IMR-90 (cell line): ENCODE data around the gene ACTA2. TPM values are rescaled to one million over a fixed set of nuclear protein-coding genes. Genes with fewer than 3 reads are reported as not detected.

Source experiments
- ATAC-seq: fragments of 200-7000 bp; cut with Tn5 transposase; 2 replicates; pipeline ENCODE4 v1.9.1; 2020; ENCODE audit warnings: low read depth, mild to moderate bottlenecking, moderate library complexity
- BruUV-seq: library from RNA; stranded (reverse); fragments of 400-500 nt; replicated peaks from 2 replicates; lab custom pipeline; 2021; lab: Mats Ljungman, UMichigan
- CTCF ChIA-PET: fragments of 300-600 bp; formaldehyde crosslinking; extraction: SDS; loops from one replicate; lab custom pipeline; 2021; ENCODE audit warnings: antibody characterized with exemption; lab: Yijun Ruan, JAX
- POLR2A ChIA-PET: fragments of 300-600 bp; sonication (Branson Sonifier 250); formaldehyde crosslinking; loops from one replicate; lab custom pipeline; 2022; ENCODE audit warnings: antibody characterized with exemption; ENCODE audit not compliant: unreplicated experiment; lab: Charles Lee
- DNase-seq: peaks from one replicate; pipeline ENCODE4 v3.0.0; 2013
- H2AFZ ChIP-seq: replicated peaks from 2 replicates; pipeline ENCODE3; 2013; ENCODE audit warnings: low read length, mild to moderate bottlenecking; ENCODE audit not compliant: poor library complexity
- H2AK5ac ChIP-seq: 2 replicates; pipeline ENCODE4 v1.6.1; 2013; ENCODE audit warnings: low read depth, low read length, inconsistent platforms
- H2AK9ac ChIP-seq: replicated peaks from 2 replicates; pipeline ENCODE3; 2013; ENCODE audit warnings: mild to moderate bottlenecking, low read depth, low read length, moderate library complexity; ENCODE audit not compliant: poor library complexity
- H2BK120ac ChIP-seq: 2 replicates; pipeline ENCODE4 v1.6.1; 2013; ENCODE audit warnings: low read depth, low read length, inconsistent platforms
- H2BK15ac ChIP-seq: 3 replicates; pipeline ENCODE4 v1.6.1; 2013; ENCODE audit warnings: low read depth, low read length, inconsistent platforms
- H2BK20ac ChIP-seq: 2 replicates; pipeline ENCODE4 v1.6.1; 2013; ENCODE audit warnings: low read depth, mild to moderate bottlenecking, inconsistent platforms, low read length, moderate library complexity
- H2BK5ac ChIP-seq: 2 replicates; pipeline ENCODE4 v1.6.1; 2013; ENCODE audit warnings: mild to moderate bottlenecking, low read depth, low read length, inconsistent platforms; ENCODE audit not compliant: poor library complexity, severe bottlenecking
- H3K14ac ChIP-seq: replicated peaks from 2 replicates; pipeline ENCODE4 v1.6.1; 2013; ENCODE audit warnings: low read depth, low read length, inconsistent platforms
- H3K18ac ChIP-seq: 2 replicates; pipeline ENCODE4 v1.6.1; 2013; ENCODE audit warnings: low read depth, low read length, control low read depth
- H3K23ac ChIP-seq: 2 replicates; pipeline ENCODE4 v1.6.1; 2013; ENCODE audit warnings: low read depth, low read length, inconsistent platforms
- H3K27ac ChIP-seq: 2 replicates; pipeline ENCODE4 v1.5.1; 2013; ENCODE audit warnings: mild to moderate bottlenecking, control low read depth, low read length; ENCODE audit not compliant: insufficient read depth
- H3K27me3 ChIP-seq: 2 replicates; pipeline ENCODE4 v1.6.1; 2013; ENCODE audit warnings: low read length; ENCODE audit not compliant: control insufficient read depth, insufficient read depth
- H3K36me3 ChIP-seq: 2 replicates; pipeline ENCODE4 v1.6.1; 2013; ENCODE audit warnings: low read length, mixed read lengths; ENCODE audit not compliant: control insufficient read depth, insufficient read depth
- H3K4ac ChIP-seq: 2 replicates; pipeline ENCODE4 v1.6.1; 2013; ENCODE audit warnings: low read depth, low read length, inconsistent platforms
- H3K4me1 ChIP-seq: 2 replicates; pipeline ENCODE4 v1.6.1; 2013; ENCODE audit warnings: low read length, mixed read lengths; ENCODE audit not compliant: control insufficient read depth, insufficient read depth
- H3K4me2 ChIP-seq: 2 replicates; pipeline ENCODE4 v1.6.1; 2013; ENCODE audit warnings: low read depth, mild to moderate bottlenecking, control low read depth, low read length, moderate library complexity
- H3K4me3 ChIP-seq: 2 replicates; pipeline ENCODE4 v1.5.1; 2013; ENCODE audit warnings: low read depth, mild to moderate bottlenecking, control low read depth, low read length, moderate library complexity; ENCODE audit not compliant: insufficient read depth
- H3K56ac ChIP-seq: 2 replicates; pipeline ENCODE4 v1.6.1; 2013; ENCODE audit warnings: low read length, inconsistent platforms; ENCODE audit not compliant: insufficient read depth; ENCODE audit errors: extremely low read depth
- H3K79me1 ChIP-seq, 2 experiments: 2 replicates each; pipeline ENCODE4 v1.6.1; 2013; ENCODE audit warnings: low read length in 2 of 2, inconsistent platforms in 1 of 2, low read depth in 1 of 2
- H3K9ac ChIP-seq: 2 replicates; pipeline ENCODE4 v1.6.1; 2013; ENCODE audit warnings: low read depth, low read length, control low read depth
- H3K9me1 ChIP-seq: 2 replicates; pipeline ENCODE4 v1.6.1; 2013; ENCODE audit warnings: low read length, inconsistent platforms; ENCODE audit not compliant: insufficient read depth
- H3K9me3 ChIP-seq: 2 replicates; pipeline ENCODE4 v1.6.1; 2013; ENCODE audit warnings: low read length; ENCODE audit not compliant: control insufficient read depth, insufficient read depth
- H4K20me1 ChIP-seq: 2 replicates; pipeline ENCODE4 v1.6.1; 2013; ENCODE audit warnings: low read length, inconsistent platforms; ENCODE audit not compliant: insufficient read depth
- H4K5ac ChIP-seq: 2 replicates; pipeline ENCODE4 v1.6.1; 2013; ENCODE audit warnings: mild to moderate bottlenecking, low read depth, low read length, control low read depth
- H4K8ac ChIP-seq, 2 experiments: 2 replicates each; pipeline ENCODE4 v1.6.1; 2013; ENCODE audit warnings: low read depth in 2 of 2, low read length in 2 of 2, control low read depth in 1 of 2, inconsistent platforms in 1 of 2
- H4K91ac ChIP-seq: 2 replicates; pipeline ENCODE4 v1.6.1; 2013; ENCODE audit warnings: low read depth, low read length, inconsistent platforms; ENCODE audit not compliant: insufficient read depth
- BHLHE40 ChIP-seq: fragments of 150-350 bp; IDR thresholded peaks from 2 replicates; pipeline ENCODE4 v1.6.1; 2016; ENCODE audit warnings: mild to moderate bottlenecking, low read depth, low read length
- CEBPB ChIP-seq: IDR thresholded peaks from 2 replicates; pipeline ENCODE4 v1.6.1; 2012; ENCODE audit warnings: low read depth, low read length, improper control_type of control experiment
- FOS ChIP-seq: fragments of 150-350 bp; IDR thresholded peaks from 2 replicates; pipeline ENCODE4 v1.6.1; 2016; ENCODE audit warnings: low read depth, low read length
- MAFK ChIP-seq: IDR thresholded peaks from 2 replicates; pipeline ENCODE4 v1.6.1; 2012; ENCODE audit warnings: low read depth, low read length, improper control_type of control experiment
- MXI1 ChIP-seq: IDR thresholded peaks from 2 replicates; pipeline ENCODE4 v1.6.1; 2012; ENCODE audit warnings: low read depth, mild to moderate bottlenecking, low read length, moderate library complexity, borderline replicate concordance
- POLR2A ChIP-seq: IDR thresholded peaks from 2 replicates; pipeline ENCODE4 v1.6.1; 2012; ENCODE audit warnings: mild to moderate bottlenecking, low read depth, low read length
- RAD21 ChIP-seq: IDR thresholded peaks from 2 replicates; pipeline ENCODE4 v1.6.1; 2012; ENCODE audit warnings: low read length, improper control_type of control experiment
- RCOR1 ChIP-seq: IDR thresholded peaks from 2 replicates; pipeline ENCODE4 v1.6.1; 2012; ENCODE audit warnings: mild to moderate bottlenecking, low read length, improper control_type of control experiment; ENCODE audit not compliant: insufficient replicate concordance
- RFX5 ChIP-seq: IDR thresholded peaks from 2 replicates; pipeline ENCODE4 v1.8.0; 2012; ENCODE audit warnings: low read depth, mild to moderate bottlenecking, low read length, moderate library complexity
- SMC3 ChIP-seq: fragments of 150-350 bp; IDR thresholded peaks from 2 replicates; pipeline ENCODE4 v1.6.1; 2016; ENCODE audit warnings: low read depth, mild to moderate bottlenecking, antibody characterized with exemption, low read length, moderate library complexity
- WGBS, 2 experiments: methylation state at CpG; one replicate each; pipeline versions ENCODE4 v1.1.5 to v1.1.7; 2013; ENCODE audit warnings: missing lambda C conversion rate in 2 of 2; ENCODE audit not compliant: insufficient read length in 1 of 2; ENCODE audit errors: extremely low coverage in 2 of 2; 5-methylcytosine and 5-hydroxymethylcytosine counted together
- dilution Hi-C: fragments of 300-500 bp; cut with HindIII; formaldehyde crosslinking; loops from one replicate; pipeline ENCODE4 v1.14.3; 2018; ENCODE audit warnings: low sequenced_read_pairs; ENCODE audit not compliant: unreplicated experiment
- in situ Hi-C: fragments of 300-500 bp; cut with MboI; formaldehyde crosslinking; loops from 3 replicates; pipeline ENCODE4 v1.14.3; 2019; ENCODE audit warnings: low sequenced_read_pairs, inconsistent platforms, mixed read lengths
- intact Hi-C: fragments of 100-400 bp; cut with micrococcal nuclease; formaldehyde crosslinking; loops from 2 replicates; pipeline ENCODE4 v1.10.0; 2022
- polyA plus RNA-seq, 3 experiments: library from polyadenylated mRNA; depleted of rRNA; stranded (reverse); fragments of >200 nt; gene quantifications; 2 replicates each; pipeline ENCODE4 v1.2.3, GENCODE V29; 2012; ENCODE audit warnings: low replicate concordance in 1 of 3
- total RNA-seq: library from RNA; depleted of rRNA; stranded (reverse); fragments of >200 nt; gene quantifications from 2 replicates; pipeline ENCODE4 v1.2.3, GENCODE V29; 2012

ACTA2 gene
- total and polyA plus RNA-seq, 2 of the 4 experiments (the other 2 are of a cell fraction) = 978 to 1,235 TPM

DNA sequence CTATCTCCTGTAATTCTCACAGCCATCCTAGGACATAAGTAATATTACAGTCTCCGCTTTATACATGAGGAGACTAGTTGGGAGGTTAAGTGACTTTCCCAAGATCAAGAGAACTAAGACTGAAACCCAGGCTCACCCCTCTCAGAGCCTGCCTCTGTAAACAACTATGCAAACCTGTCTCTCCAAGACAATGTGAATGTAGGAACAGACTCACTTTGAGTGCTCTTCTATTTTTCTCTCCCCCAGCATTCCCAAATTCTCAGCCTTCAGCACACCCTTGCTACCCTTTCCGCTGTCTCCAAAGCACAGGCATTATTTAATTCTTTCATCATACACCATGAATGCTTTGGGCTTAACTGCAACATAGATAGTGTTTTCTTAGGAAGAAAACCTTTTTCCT lies 13.6 kb downstream of the ACTA2 start:
- H3K18ac ChIP-seq = no peak overlapping the region
- H4K91ac ChIP-seq = no peak overlapping the region
- no peaks in the 10 kb centered on the region for H3K9me3 ChIP-seq
- H3K4me1 ChIP-seq = no peaks in the 10 kb centered on the region
- H3K4me3 ChIP-seq = no peak overlapping the region
- H2BK20ac ChIP-seq = no peak overlapping the region
- peaks cover 69% of the 10 kb centered on the region for H3K36me3 ChIP-seq
- no peak overlapping the region for H3K14ac ChIP-seq
- ChIA-PET POLR2A (no interaction called here), CTCF (no interaction called here)
- peaks cover 13 to 41% of the 10 kb centered on the region in 2 experiments; a peak in 3 of 4 replicates for H3K79me1 ChIP-seq
- peaks cover 33% of the 10 kb centered on the region for H4K20me1 ChIP-seq
- H2AK9ac ChIP-seq = no peak overlapping the region
- no peak overlapping the region for H3K56ac ChIP-seq
- dilution Hi-C loops (no loop called here), in situ Hi-C loops (loop anchor here (5.0 kb wide), 1 partner anchor 102 kb away; no protein-coding TSS in a partner anchor), intact Hi-C loops (no loop called here)
- no peak overlapping the region for H2BK15ac ChIP-seq
- TF ChIP-seq RFX5 (no peak), MAFK (no peak), FOS (no peak), RAD21 (no peak), POLR2A (no peak), CEBPB (no peak), BHLHE40 (no peak), SMC3 (no peak), RCOR1 (no peak), MXI1 (no peak)
- no peak overlapping the region for H2BK5ac ChIP-seq
- no peak for ATAC-seq
- no peak for DNase-seq
- H3K9ac ChIP-seq = no peak overlapping the region
- peaks cover 3% of the 10 kb centered on the region; the same call in 1 of the 2 replicates for H3K9me1 ChIP-seq
- H4K5ac ChIP-seq = no peak overlapping the region
- WGBS, 2 experiments = no CpG with 5 or more reads among the region's 2 CpGs
- H2AK5ac ChIP-seq = no peak overlapping the region
- no peak overlapping the region for H4K8ac ChIP-seq
- BruUV-seq = no TSS peak
- no peaks in the 10 kb centered on the region for H3K27me3 ChIP-seq
- no peak overlapping the region for H3K4ac ChIP-seq
- H3K27ac ChIP-seq = no peak overlapping the region
- no peak overlapping the region for H2AFZ ChIP-seq
- H2BK120ac ChIP-seq = no peak overlapping the region
- no peak overlapping the region for H3K4me2 ChIP-seq
- no peak overlapping the region for H3K23ac ChIP-seq
